Lung (tissue), 12 donors: ENCODE measurements around the gene SNAI1. TPM values are rescaled to one million over a fixed set of nuclear protein-coding genes. Genes with fewer than 3 reads are reported as not detected.
A peak's percentile ranks its signal among the peaks of the same experiment; 100 is the strongest.
"Not testable (repeated sequence)": the region's sequence is repeated elsewhere in the genome, so short reads cannot be mapped to it uniquely, and the experiment has no call there.

Source experiments
- ATAC-seq: fragments of 200-7000 bp; cut with Tn5 transposase; one replicate; pipeline ENCODE4 v1.9.1; 2020; ENCODE audit warnings: moderate number of reproducible peaks; ENCODE audit not compliant: insufficient read depth, low FRiP score
- DNase-seq, 3 donors: peaks; one replicate each; pipeline ENCODE4 v3.0.0-alpha.2; 2013 to 2017
- H3K27ac ChIP-seq, 2 donors: one replicate each; pipeline ENCODE4 v1.5.1; 2013; ENCODE audit warnings: mild to moderate bottlenecking in 2 of 2, moderate library complexity in 2 of 2, control low read depth in 1 of 2, inconsistent platforms in 1 of 2, low read depth in 1 of 2, low read length in 1 of 2
- H3K27me3 ChIP-seq, 3 donors: one replicate each; pipeline ENCODE4 v1.5.1; 2013; ENCODE audit warnings: low read length in 2 of 3; ENCODE audit not compliant: control insufficient read depth in 3 of 3, insufficient read depth in 3 of 3
- H3K36me3 ChIP-seq, 4 donors: one replicate each; pipeline ENCODE4 v1.5.1; 2013; ENCODE audit warnings: low read length in 4 of 4, mild to moderate bottlenecking in 1 of 4, moderate library complexity in 1 of 4; ENCODE audit not compliant: control insufficient read depth in 4 of 4, insufficient read depth in 4 of 4
- H3K4me1 ChIP-seq, 5 donors: one replicate each; pipeline ENCODE4 v1.5.1; 2013; ENCODE audit warnings: low read length in 5 of 5, mild to moderate bottlenecking in 2 of 5, moderate library complexity in 1 of 5; ENCODE audit not compliant: control insufficient read depth in 5 of 5, insufficient read depth in 5 of 5
- H3K4me3 ChIP-seq: one replicate; pipeline ENCODE4 v1.5.1; 2013; ENCODE audit warnings: mild to moderate bottlenecking, control low read depth, moderate library complexity
- H3K9ac ChIP-seq, 2 donors: one replicate each; pipeline ENCODE4 v1.5.1; 2013; ENCODE audit warnings: low read length in 2 of 2, control low read depth in 1 of 2; ENCODE audit not compliant: insufficient read depth in 1 of 2
- H3K9me3 ChIP-seq, 4 donors: one replicate each; pipeline ENCODE4 v1.5.1; 2013; ENCODE audit warnings: low read length in 3 of 4, mild to moderate bottlenecking in 1 of 4, moderate library complexity in 1 of 4; ENCODE audit not compliant: control insufficient read depth in 4 of 4, insufficient read depth in 3 of 4
- WGBS, 2 donors: extraction: QIAGEN DNeasy Blood & Tissue Kit; methylation state at CpG; one replicate each; pipeline ENCODE4 v1.1.7; 2013; 5-methylcytosine and 5-hydroxymethylcytosine counted together
- polyA plus RNA-seq, 2 donors: library from polyadenylated mRNA; stranded (reverse); fragments of 200-250 nt; gene quantifications; one replicate each; pipeline ENCODE4 v1.2.1, GENCODE V29; 2013
- total RNA-seq, 2 donors: library from RNA; depleted of rRNA in 1 of 2; stranded (reverse); fragments of >200 nt in 1 of 2; gene quantifications; one replicate each; pipeline ENCODE4 v1.2.1, GENCODE V29; 2014 to 2021
- TF ChIP-seq, protein P1 (sequence below): IDR thresholded peaks from 2 replicates; pipeline ENCODE4 v1.5.1; 2012; ENCODE audit warnings: mild to moderate bottlenecking; ENCODE audit errors: control extremely low read depth, extremely low read depth
- donor health status: control.
- donor health status: control.
- donor health status: Bipolar disorder and iron deficiency.
- donor health status: healthy.
- donor health status: DM: yes; HTN: yes; CAD: no.

Gene SNAI1
- total and polyA plus RNA-seq, 4 donors: 0.74 to 12.0 (median 5.4) TPM

GRCh38 chr20:50007369-50007768 is 24.6 kb downstream of the SNAI1 start:
- H3K36me3 ChIP-seq: no peaks in the 10 kb centered on the region
- DNase-seq: no peak
- no peak overlapping the region for H3K27ac ChIP-seq
- WGBS, 2 donors: 73 to 80% methylated on average over 2 of the region's 2 CpGs
- no peak overlapping the region for H3K4me3 ChIP-seq
- H3K9me3 ChIP-seq: peaks cover 0 to 1% (median 0%) of the 10 kb centered on the region in 4 donors
- H3K9ac ChIP-seq: no peak overlapping the region
- TF ChIP-seq, protein P1, sequence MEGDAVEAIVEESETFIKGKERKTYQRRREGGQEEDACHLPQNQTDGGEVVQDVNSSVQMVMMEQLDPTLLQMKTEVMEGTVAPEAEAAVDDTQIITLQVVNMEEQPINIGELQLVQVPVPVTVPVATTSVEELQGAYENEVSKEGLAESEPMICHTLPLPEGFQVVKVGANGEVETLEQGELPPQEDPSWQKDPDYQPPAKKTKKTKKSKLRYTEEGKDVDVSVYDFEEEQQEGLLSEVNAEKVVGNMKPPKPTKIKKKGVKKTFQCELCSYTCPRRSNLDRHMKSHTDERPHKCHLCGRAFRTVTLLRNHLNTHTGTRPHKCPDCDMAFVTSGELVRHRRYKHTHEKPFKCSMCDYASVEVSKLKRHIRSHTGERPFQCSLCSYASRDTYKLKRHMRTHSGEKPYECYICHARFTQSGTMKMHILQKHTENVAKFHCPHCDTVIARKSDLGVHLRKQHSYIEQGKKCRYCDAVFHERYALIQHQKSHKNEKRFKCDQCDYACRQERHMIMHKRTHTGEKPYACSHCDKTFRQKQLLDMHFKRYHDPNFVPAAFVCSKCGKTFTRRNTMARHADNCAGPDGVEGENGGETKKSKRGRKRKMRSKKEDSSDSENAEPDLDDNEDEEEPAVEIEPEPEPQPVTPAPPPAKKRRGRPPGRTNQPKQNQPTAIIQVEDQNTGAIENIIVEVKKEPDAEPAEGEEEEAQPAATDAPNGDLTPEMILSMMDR: no peak
- H3K27me3 ChIP-seq: no peaks in the 10 kb centered on the region
- H3K4me1 ChIP-seq: peaks cover 0 to 8% (median 0%) of the 10 kb centered on the region in 5 donors
- ATAC-seq: no peak

DNA sequence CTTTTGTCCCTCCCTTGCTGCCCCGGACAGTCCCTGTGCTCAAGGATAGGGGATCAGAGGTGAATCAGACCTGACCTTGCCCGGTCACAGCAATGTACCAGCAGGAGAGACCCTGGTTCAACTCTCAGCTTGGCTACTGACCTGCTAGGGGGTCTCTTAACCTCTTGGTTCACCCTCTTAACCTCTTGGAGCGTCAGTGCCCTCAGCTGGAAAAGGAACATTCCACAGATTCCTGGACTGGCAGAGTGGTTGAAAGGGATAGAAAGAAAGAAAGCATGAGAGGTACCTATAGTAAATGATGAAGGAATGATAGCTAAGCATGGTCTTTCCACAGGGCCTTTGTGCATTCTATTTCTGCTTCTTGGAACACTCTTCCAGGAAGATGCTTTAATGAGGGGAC is 25.2 kb downstream of the SNAI1 start:
- H3K27me3 ChIP-seq: no peaks in the 10 kb centered on the region
- TF ChIP-seq, protein P1: no peak

DNA sequence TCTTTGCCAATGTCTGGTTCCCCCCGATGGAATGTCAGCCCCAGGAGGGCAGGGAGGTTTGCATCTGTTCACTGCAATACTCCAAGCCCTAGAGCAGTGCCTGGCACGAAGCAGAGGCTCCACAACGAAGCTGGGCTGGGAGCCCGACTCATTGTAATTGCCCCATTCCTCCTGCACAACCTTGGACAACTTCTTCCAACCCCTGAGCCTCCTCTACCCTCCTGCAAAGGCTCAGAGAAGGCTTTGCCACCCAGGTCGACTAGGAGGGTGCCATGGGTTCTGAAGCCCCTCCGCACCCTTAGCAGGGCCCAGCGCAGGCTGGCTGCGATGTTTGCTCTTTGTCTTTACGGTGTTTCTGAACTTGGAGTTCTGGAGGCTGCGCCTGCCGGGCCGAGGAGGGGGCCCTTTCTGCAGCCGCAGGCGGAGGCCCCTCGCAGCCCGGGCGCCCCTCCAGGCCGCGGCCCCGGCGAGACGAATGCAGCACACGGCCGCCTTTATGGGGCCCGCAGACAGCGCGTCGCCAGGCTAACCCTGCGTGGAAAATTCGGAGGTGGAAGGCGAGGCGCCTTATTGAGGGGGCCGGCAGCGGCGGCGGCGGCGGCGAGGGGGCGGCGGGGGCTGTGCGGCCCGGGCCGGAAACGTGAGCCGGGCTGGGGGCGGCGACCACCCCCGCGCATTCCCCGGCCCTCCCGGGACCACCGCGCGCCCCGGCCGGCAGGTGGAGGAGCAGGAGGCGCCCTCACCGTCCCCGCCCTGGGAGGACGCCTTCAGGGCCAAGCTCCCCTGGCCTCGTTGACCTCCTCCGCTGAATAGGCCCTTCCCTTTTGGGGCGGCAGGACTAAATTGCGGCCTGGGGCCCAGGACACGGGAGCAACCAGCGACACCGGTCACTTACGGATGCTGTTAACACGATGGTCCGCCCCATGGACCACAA is 27.0 kb downstream of the SNAI1 start:
- H3K4me3 ChIP-seq: no peak overlapping the region
- H3K27ac ChIP-seq: no peak overlapping the region
- no peaks in the 10 kb centered on the region for H3K36me3 ChIP-seq
- H3K4me1 ChIP-seq: peaks cover 0 to 21% (median 4%) of the 10 kb centered on the region in 5 donors
- TF ChIP-seq, protein P1: no peak
- H3K9ac ChIP-seq: no peak overlapping the region
- peaks cover 0 to 1% (median 0%) of the 10 kb centered on the region in 4 donors for H3K9me3 ChIP-seq
- WGBS, 2 donors: 31 to 34% methylated on average over 68 to 71 of the region's 71 CpGs
- ATAC-seq (no peak), DNase-seq (peak in 1 of 3 donors; percentile 39)
- H3K27me3 ChIP-seq: no peaks in the 10 kb centered on the region

More for the DNA sequence above, 25.2 kb downstream of the SNAI1 start:
- no peak for DNase-seq
- ATAC-seq: no peak
- peaks cover 0 to 8% (median 0%) of the 10 kb centered on the region in 5 donors for H3K4me1 ChIP-seq
- H3K4me3 ChIP-seq: no peak overlapping the region
- H3K9ac ChIP-seq: no peak overlapping the region
- 80 to 88% methylated on average over 3 of the region's 3 CpGs for WGBS, 2 donors
- H3K27ac ChIP-seq: no peak overlapping the region
- no peaks in the 10 kb centered on the region for H3K36me3 ChIP-seq
- H3K9me3 ChIP-seq: peaks cover 0 to 1% (median 0%) of the 10 kb centered on the region in 4 donors

DNA sequence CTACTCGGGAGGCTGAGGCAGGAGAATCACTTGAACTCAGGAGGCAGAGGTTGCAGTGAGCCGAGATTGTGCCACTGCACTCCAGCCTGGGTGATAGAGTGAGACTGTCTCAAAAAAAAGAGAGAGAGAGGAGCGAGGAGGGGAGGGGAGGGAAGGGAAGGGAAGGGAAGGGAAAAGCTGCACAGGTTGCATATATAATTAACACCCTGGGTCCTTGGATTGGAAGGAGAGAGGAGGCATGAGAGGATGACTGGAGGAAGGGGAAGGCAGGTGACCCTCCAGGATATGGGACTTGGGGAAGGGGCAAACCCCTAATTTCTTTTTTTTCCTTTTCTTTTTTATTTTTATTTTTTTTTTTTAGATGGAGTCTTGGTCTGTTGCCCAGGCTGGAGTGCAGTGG is 28.8 kb downstream of the SNAI1 start:
- not testable (repeated sequence) for H3K9me3 ChIP-seq, H3K27me3 ChIP-seq, H3K27ac ChIP-seq, DNase-seq, H3K9ac ChIP-seq, H3K36me3 ChIP-seq, ATAC-seq, H3K4me3 ChIP-seq
- 87 to 88% methylated on average over 2 of the region's 3 CpGs for WGBS, 2 donors
- peaks cover 0 to 37% (median 8%) of the 10 kb centered on the region in 5 donors for H3K4me1 ChIP-seq
